ENCODE data around the gene WFIKKN1. TPM values are rescaled to one million over a fixed set of nuclear protein-coding genes. Genes with fewer than 3 reads are reported as not detected.

Gene WFIKKN1
- total and polyA plus RNA-seq, 2 of the 13 experiments (the other 11 are each of a cell fraction or from before 2014, with no cell fraction given) = 1.7 to 4.9 TPM

- TF ChIP-seq, protein P1, sequence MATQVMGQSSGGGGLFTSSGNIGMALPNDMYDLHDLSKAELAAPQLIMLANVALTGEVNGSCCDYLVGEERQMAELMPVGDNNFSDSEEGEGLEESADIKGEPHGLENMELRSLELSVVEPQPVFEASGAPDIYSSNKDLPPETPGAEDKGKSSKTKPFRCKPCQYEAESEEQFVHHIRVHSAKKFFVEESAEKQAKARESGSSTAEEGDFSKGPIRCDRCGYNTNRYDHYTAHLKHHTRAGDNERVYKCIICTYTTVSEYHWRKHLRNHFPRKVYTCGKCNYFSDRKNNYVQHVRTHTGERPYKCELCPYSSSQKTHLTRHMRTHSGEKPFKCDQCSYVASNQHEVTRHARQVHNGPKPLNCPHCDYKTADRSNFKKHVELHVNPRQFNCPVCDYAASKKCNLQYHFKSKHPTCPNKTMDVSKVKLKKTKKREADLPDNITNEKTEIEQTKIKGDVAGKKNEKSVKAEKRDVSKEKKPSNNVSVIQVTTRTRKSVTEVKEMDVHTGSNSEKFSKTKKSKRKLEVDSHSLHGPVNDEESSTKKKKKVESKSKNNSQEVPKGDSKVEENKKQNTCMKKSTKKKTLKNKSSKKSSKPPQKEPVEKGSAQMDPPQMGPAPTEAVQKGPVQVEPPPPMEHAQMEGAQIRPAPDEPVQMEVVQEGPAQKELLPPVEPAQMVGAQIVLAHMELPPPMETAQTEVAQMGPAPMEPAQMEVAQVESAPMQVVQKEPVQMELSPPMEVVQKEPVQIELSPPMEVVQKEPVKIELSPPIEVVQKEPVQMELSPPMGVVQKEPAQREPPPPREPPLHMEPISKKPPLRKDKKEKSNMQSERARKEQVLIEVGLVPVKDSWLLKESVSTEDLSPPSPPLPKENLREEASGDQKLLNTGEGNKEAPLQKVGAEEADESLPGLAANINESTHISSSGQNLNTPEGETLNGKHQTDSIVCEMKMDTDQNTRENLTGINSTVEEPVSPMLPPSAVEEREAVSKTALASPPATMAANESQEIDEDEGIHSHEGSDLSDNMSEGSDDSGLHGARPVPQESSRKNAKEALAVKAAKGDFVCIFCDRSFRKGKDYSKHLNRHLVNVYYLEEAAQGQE (IDR thresholded peaks at IDR 0.05; ENCODE audit: borderline replicate concordance in 1 of 2, low read depth in 1 of 2, low read length in 2 of 2) = no peak
- no peak for TF ChIP-seq SP2 (CRISPR knock-in tag; IDR thresholded peaks at IDR 0.05)
- TF ChIP-seq ZNF652 (CRISPR knock-in tag; IDR thresholded peaks at IDR 0.05; ENCODE audit: borderline replicate concordance, low read depth) = no peak
- peak; percentile 95 for TF ChIP-seq AGO1 (IDR thresholded peaks at IDR 0.05; ENCODE audit: low read depth, low read length, poor library complexity, severe bottlenecking)
- TF ChIP-seq ONECUT2 (CRISPR knock-in tag; IDR thresholded peaks at IDR 0.05) = no peak
- TF ChIP-seq ELK4 (CRISPR knock-in tag; IDR thresholded peaks at IDR 0.05; ENCODE audit: borderline replicate concordance) = no peak
- TF ChIP-seq AFF4 (CRISPR knock-in tag; IDR thresholded peaks at IDR 0.05) = no peak
- TF ChIP-seq NFYB (CRISPR knock-in tag; IDR thresholded peaks at IDR 0.05) = no peak
- no peak for TF ChIP-seq ZNF570 (CRISPR knock-in tag; IDR thresholded peaks at IDR 0.05; ENCODE audit: borderline replicate concordance)
- TF ChIP-seq SCMH1 (CRISPR knock-in tag; IDR thresholded peaks at IDR 0.05; ENCODE audit: borderline replicate concordance) = no peak
- TF ChIP-seq ETV5 (CRISPR knock-in tag; IDR thresholded peaks at IDR 0.05; ENCODE audit: borderline replicate concordance) = peak; percentile 31; the same call in 1 of the 2 replicates
- TF ChIP-seq KLF6 (CRISPR knock-in tag; IDR thresholded peaks at IDR 0.05) = 0 out of 2 replicates have a peak, but pooled peaks have one; percentile 63
- TF ChIP-seq ZNF264 (CRISPR knock-in tag; IDR thresholded peaks at IDR 0.05) = no peak
- 0 out of 2 replicates have a peak, but pooled peaks have one; percentile 30 for TF ChIP-seq ZNF235 (CRISPR knock-in tag; IDR thresholded peaks at IDR 0.05; ENCODE audit: borderline replicate concordance)
- peak; percentile 49 for TF ChIP-seq XRCC5 (optimal IDR thresholded peaks at IDR 0.05; ENCODE audit: low read length)
- TF ChIP-seq CBX2 (IDR thresholded peaks at IDR 0.05; ENCODE audit: low read depth, low read length) = no peak
- no peak for TF ChIP-seq CBX2 (CRISPR knock-in tag; IDR thresholded peaks at IDR 0.05; ENCODE audit: low read depth)
- no peak for TF ChIP-seq ZNF7 (CRISPR knock-in tag; IDR thresholded peaks at IDR 0.05)
- TF ChIP-seq, protein P2, sequence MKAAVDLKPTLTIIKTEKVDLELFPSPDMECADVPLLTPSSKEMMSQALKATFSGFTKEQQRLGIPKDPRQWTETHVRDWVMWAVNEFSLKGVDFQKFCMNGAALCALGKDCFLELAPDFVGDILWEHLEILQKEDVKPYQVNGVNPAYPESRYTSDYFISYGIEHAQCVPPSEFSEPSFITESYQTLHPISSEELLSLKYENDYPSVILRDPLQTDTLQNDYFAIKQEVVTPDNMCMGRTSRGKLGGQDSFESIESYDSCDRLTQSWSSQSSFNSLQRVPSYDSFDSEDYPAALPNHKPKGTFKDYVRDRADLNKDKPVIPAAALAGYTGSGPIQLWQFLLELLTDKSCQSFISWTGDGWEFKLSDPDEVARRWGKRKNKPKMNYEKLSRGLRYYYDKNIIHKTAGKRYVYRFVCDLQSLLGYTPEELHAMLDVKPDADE (CRISPR knock-in tag; IDR thresholded peaks at IDR 0.05) = no peak
- TF ChIP-seq RXRA (CRISPR knock-in tag; IDR thresholded peaks at IDR 0.05) = peak; percentile 98
Measured at GRCh38 chr16:645852-646678, 15.3 kb downstream of the WFIKKN1 start (continued).
